ENCODE measurements around the gene MYH1.

- TF ChIP-seq, protein P1, sequence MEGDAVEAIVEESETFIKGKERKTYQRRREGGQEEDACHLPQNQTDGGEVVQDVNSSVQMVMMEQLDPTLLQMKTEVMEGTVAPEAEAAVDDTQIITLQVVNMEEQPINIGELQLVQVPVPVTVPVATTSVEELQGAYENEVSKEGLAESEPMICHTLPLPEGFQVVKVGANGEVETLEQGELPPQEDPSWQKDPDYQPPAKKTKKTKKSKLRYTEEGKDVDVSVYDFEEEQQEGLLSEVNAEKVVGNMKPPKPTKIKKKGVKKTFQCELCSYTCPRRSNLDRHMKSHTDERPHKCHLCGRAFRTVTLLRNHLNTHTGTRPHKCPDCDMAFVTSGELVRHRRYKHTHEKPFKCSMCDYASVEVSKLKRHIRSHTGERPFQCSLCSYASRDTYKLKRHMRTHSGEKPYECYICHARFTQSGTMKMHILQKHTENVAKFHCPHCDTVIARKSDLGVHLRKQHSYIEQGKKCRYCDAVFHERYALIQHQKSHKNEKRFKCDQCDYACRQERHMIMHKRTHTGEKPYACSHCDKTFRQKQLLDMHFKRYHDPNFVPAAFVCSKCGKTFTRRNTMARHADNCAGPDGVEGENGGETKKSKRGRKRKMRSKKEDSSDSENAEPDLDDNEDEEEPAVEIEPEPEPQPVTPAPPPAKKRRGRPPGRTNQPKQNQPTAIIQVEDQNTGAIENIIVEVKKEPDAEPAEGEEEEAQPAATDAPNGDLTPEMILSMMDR (IDR thresholded peaks at IDR 0.05): no peak
- TF ChIP-seq POLR2AphosphoS5 (IDR thresholded peaks at IDR 0.05) (no peak), POLR2A (IDR thresholded peaks at IDR 0.05) (no peak)
These were observed 2.3 kb downstream of the MYH1 start for GRCh38 chr17:10516065-10516464.

Data from sigmoid colon (tissue), 4 donors.